Suppressor macrophage treated with lipopolysaccharide for 4 hours (primary cell): ENCODE results near the gene NOP9.

Experiments used
- DNase-seq: peaks from one replicate; pipeline ENCODE4 v3.0.0-alpha.2; 2020

Gene NOP9

GRCh38 chr14:24284501-24285035, 15.1 kb upstream of the NOP9 start:
- no peak for DNase-seq

- no peak for DNase-seq
Measured at GRCh38 chr14:24285351-24285750, 14.3 kb upstream of the NOP9 start.

DNA sequence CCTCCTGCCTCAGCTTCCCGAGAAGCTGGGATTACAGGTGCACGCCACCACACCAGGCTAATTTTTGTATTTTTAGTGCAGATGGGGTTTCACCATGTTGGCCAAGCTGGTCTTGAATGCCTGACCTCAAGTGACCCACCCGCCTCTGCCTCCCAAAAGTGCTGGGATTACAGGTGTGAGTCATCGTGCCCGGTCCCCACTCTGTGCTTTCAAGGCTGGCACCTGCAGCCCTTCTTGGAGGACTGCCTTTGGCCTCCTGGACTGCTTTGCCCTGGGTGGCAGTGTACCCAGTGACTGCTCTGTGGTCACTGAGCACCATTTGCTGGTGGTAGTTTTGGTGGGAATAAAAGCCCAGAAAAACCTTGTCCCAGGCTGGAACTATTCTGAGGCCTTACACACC, 12.7 kb upstream of the NOP9 start:
- no peak for DNase-seq

DNA sequence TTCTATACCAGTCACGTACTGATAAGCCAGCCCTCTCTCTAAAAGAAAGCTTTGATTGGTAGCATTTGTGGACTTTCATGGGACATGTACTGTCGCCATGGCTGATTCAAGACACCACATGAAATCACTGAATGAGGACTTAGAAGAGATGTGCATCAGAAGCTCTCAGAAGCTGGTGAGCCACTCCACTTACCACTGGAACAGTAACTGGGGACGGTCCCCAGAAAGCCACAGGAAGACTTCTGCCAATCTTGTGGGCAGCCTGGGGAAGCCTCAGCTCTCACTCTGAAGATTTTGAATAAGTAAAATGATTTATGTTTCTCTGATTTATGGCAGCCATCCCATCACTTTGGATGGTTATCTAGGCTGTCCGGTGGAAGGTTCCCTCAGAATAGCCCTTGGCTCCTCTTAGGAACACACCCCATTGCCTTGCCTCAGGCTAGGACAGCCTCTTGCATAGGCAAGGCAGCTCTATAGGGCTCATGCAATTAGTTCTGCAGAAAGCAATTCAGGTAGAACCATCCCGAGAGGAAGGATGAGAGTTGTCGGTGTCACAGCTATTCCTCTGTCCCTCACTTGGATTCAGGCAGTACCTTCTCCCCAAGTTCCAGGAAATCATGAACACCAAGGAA, 9.9 kb upstream of the NOP9 start:
- DNase-seq, result no peak

- DNase-seq, result no peak
Measured at GRCh38 chr14:24290746-24291145, 8.9 kb upstream of the NOP9 start.

- no peak for DNase-seq
Measured at GRCh38 chr14:24291446-24292117, 8.1 kb upstream of the NOP9 start.

- no peak for DNase-seq
Measured at GRCh38 chr14:24292118-24292807, 7.4 kb upstream of the NOP9 start.

DNA sequence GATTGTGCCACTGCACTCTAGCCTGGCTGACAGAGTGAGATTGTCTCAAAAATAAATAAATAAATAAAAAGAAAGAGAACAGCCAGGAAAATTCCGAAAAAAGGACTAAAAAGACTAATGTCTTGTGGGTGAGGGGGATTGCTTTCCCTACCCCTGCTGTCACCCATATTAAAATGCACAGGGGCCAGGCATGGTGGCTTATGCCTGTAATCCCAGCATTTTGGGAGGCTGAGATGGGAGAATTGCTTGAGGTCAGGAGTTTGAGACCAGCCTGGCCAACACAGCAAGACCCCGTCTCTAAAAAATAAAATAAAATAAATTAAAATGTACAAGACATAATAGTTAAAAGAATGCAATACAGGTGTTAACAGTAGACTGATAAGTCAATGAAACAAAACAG, 6.1 kb upstream of the NOP9 start:
- no peak for DNase-seq

DNA sequence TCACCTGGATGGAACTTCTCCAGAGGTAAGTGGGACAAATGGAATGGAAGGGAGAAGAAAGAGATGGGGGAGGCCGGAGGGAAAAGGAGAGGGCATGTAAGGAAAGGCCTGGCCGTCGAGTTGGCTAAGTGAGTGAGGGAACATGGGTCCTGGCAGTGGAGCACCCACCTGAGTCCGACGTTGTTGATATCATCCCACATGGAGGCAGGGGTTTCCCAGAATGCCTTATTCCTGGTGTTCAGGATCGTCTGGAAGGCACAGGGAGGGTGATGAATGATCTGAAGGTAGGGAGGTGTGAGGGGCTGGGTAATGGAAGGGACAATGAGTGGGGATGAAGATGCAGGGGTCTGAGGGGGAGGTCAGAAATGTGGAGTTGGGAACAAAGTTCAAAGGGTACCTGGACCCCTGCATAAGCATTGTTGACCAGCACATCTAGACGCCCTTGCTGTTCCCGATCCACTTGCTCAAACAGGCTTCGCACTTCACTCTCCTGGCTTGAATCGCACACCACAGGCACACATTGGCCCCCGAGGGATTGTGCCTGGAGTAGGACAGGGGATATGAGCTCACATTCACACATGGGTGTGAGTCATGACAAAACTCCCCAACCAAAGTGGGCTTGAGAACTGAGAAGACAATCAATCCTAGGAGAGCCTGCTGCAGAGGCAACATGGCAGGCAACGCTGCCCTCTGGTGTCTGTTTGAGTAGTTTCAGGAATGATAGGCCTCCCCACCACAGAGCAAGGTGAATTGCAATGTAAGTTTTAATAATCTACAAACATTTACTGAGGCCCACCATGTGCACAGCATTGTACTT, 3.1 kb upstream of the NOP9 start:
- peak; percentile 93 for DNase-seq

DNA sequence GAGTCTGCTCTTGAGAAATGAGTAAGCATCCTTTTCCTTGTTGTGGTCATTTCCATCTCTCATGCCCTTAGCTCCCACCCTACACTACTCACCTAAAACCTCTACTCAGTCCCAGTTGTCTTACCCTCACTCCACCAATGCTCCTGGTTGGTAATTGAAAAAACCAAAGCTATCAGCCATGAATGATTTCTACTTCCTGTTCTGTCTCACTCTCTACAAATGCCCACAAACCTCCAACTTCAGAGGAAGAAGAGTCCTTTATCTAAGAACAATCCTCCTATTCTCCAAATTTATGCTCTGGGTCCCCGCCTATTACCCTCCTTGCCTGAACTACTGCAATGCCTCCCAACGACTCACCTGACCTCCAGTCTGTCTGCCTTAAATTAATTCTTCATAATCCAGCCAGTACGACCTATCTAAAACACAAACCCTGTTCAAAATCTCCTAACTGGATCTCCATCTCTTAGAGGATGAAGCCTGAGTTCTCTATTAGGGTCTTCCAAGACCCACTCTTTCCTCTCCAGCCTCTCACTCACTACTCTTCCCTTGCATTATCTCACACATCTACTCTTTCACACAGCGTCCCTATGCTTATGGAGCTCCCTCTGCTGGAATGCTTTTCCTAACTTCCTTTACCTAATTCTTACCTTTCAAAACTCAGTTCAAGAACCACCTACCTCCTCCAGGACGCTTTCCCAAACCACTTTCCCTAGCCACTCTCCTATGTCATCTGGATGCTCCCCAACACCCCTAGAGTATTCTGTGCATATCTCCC, 2.3 kb upstream of the NOP9 start:
- peak; percentile 27 for DNase-seq

- DNase-seq, result peak; percentile 41
Measured at GRCh38 chr14:24298892-24299254, 777 bp upstream of the NOP9 start.

- DNase-seq, result no peak
Measured at GRCh38 chr14:24300326-24300980, 803 bp downstream of the NOP9 start.

GRCh38 chr14:24304019-24304387, 4.4 kb downstream of the NOP9 start:
- no peak for DNase-seq

DNA sequence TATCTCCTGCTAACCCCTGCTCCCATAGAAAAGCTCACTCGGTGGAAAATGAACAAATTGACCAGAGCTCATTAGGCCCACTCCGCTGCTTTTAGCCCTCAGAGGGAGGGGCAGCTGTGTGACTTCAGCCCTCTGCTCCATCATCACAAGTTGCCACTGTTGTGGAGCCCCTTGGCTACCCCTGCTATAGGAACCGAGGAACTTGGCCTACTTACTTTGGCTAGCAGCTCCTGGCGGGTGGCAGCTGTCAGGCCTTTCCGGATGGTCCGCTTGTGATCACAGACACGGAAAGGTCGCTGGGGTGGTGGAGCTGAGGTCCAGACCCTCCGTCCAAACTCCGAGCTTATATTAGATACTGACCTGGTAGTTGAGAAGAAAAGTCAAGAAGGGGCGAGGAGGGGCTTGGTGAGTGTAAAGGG, 7.5 kb downstream of the NOP9 start:
- DNase-seq, result no peak

GRCh38 chr14:24307575-24308341, 8.1 kb downstream of the NOP9 start, which contains the start of gene CIDEB:
TSS of gene CIDEB (minus strand) at chr14:24307977. CDS start at chr14:24307858, 119 bp downstream.
- DNase-seq, result peak; percentile 86

GRCh38 chr14:24308342-24309124, 8.9 kb downstream of the NOP9 start:
- DNase-seq, result no peak

DNA sequence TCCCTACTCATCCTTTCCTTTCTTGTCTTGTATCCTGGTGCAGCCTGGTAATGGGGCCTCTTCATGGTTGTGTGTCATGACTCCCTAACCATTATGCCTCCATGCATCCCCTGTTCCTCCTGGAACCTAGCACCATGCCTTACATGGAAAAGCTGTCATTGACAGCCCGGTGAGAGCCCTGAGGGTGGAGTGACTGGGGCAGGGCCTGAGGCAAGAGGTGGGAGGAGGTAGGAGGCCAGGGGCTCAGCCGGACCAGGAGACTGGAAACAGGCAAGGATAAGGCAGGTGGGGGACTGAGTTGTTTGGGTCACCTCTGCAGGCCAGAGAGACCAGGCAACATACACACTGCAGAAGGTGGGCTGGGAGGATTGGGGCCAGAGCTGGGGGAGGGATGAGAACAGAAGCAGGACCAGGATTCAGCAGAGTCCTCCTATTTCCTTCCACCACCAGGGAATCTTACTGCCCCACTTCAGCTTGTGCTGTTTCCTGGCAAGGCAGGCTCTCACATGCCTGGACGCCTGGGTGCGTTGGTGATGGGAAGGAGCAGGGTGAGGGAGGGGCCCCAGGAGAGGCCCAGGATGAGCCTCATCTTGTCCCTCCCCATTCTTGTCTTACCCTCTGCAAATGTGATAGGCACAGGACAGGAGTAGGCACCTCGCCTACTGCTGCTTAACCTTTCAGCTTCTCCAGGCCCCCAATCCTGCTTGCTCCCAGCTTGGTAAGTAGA, 10.1 kb downstream of the NOP9 start, which contains the start of gene LTB4R2:
Gene LTB4R2 (plus strand): TSS at position 603 of the 727 bp plus-strand sequence. CDS start 525 bp downstream, outside the sequence.
- no peak for DNase-seq

DNA sequence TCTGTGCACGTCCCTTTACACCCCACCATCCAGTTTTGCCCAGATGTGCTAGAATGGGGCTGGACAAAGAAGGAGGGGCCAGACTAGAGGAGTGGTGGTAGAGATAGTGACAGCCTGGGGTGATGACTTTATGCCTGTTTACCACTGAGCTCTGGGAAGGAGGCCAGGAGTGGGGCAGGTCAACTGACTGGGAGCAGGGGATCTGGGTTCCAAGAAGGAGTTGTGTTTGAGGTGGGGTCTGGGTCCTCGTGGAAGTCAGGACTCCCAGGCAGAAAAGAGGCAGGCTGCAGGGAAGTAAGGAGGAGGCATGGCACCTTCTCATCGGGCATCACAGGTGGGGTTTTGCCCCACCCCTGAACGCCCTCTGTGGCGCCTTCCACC, 10.6 kb downstream of the NOP9 start:
- DNase-seq, result no peak
